ENCODE data around the gene C1QL3.

Gene C1QL3

GRCh38 chr10:16521311-16522016, at the start of gene C1QL3:
Gene C1QL3 (minus strand): TSS chr10:16521879. CDS start chr10:16521065, 814 bp downstream.
- peak in 1 of 2 donors; percentile 17 for DNase-seq (ENCODE audit: low read depth in 2 of 2)

GRCh38 chr10:16570731-16571130, 49.1 kb upstream of the C1QL3 start:
- DNase-seq (ENCODE audit: low read depth in 2 of 2), result no peak

- no peak for DNase-seq (ENCODE audit: low read depth in 2 of 2)
Observed at GRCh38 chr10:16566202-16566805, 44.6 kb upstream of the C1QL3 start.

DNA sequence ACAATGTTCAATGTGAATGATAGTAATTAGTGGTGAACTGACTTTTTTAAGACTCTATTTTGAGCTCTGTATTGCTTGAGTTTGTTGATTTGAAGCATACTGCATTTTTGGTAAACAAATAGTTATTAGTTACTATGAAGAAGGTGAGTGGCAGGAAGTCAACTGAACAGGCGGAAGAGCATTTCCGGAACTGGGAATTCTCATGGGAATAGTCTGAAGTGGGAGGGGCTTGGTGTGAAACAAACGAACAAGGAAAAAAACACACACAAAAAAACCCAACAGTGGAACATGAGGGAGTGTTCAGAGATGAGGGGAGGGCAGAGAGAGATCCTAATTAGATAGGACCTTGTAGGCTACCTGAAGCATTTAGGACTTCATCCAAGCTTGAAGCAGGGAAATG, 43.9 kb upstream of the C1QL3 start:
- no peak for DNase-seq (ENCODE audit: low read depth in 2 of 2)

DNA sequence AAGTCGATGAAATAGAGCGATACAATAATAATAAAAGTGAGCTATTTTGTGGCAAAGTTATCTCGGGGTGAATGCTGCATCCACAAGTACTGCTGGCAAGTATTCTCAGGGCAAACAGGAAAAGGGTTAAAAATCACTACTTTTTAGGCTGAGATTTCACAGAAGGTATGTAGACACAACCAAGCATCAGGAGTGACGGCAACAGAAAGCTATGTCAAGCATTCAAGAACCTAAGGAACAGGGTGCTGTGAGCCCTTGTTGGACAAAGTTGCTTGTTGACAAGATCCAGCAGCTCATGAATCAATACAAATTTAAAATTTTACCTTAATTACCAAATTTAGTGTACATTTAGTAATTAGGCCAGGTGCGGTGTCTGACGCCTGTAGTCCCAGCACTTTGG, 41.2 kb upstream of the C1QL3 start:
- DNase-seq (ENCODE audit: low read depth in 2 of 2), result no peak

DNA sequence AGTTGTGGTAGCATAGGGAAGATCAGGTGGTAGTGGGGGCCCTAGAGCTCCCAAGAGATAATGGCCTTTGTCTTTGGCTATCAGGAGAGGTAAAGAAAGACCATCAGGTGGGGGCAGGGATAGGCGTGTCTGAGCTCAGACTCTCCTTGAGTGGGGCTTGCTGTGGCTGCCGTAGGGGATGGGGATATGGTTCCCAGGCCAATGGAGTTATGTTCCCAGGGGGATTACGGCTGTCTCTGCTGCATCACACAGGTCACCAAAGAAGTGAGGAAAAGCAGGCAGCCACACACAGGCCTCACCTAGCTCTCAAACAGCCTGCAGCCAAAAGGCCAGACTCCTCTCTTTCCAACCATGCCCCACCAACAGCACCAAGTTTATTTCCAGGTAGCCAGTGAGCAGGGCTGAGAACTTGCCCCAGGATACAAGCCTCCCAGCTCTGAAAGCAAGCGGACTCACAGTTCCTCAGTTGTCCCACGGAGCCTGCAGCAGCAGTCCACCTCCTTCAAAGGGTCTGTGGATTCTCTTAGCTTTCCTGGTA, 37.6 kb upstream of the C1QL3 start:
- DNase-seq (ENCODE audit: low read depth in 2 of 2), result no peak

- no peak for DNase-seq (ENCODE audit: low read depth in 2 of 2)
Observed at GRCh38 chr10:16547973-16548372, 26.3 kb upstream of the C1QL3 start.

DNA sequence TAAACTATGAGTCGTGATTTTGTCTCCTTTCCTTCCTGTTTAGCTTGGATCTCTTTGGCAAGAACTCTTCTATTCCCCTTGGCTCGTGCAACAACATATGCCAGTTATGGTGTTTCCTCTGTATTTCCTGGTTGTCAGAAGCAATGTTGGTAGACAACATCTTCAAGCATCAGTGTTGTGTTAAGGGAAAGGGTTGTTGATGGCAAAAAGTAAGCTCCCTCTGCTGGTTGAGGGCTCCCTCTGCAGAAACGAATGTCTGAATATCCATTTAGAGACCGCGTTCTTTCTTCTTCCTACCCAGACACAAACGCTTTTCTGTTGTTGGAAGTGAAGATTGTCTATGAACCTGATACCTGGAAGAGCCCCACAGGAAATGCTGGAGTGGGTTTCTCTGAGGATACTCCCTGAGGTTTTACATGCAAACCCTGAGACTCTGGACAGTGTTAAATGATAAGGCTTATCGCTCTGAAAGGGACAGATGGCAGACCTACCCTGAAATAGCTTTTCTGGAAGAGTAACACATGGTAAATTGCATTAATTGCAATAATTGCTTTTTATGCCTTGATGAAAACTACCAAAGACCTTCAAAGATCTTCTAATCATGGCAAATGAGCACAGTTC, 23.5 kb upstream of the C1QL3 start:
- DNase-seq (ENCODE audit: low read depth in 2 of 2), result no peak

- DNase-seq (ENCODE audit: low read depth in 2 of 2), result no peak
Observed at GRCh38 chr10:16544591-16544990, 22.9 kb upstream of the C1QL3 start.

DNA sequence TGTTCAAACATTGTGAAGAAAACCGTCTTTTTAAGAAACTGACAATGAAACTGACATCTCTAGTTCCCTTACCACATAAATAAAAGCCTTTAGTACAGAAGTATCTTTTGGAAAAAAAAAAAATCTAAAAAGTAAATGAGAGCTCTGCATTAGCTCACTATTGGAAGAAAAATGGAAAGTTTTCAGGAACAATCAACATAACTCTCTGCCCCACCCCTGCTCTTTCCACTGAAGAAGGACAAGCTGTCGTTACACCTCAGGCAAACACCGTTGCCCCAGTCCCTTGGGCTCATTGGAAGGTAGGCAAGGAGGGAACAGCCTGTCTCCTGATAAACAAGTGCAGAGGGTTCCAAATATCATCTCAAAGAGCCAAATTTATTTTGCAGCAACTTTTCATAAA, 22.4 kb upstream of the C1QL3 start:
- no peak for DNase-seq (ENCODE audit: low read depth in 2 of 2)

DNA sequence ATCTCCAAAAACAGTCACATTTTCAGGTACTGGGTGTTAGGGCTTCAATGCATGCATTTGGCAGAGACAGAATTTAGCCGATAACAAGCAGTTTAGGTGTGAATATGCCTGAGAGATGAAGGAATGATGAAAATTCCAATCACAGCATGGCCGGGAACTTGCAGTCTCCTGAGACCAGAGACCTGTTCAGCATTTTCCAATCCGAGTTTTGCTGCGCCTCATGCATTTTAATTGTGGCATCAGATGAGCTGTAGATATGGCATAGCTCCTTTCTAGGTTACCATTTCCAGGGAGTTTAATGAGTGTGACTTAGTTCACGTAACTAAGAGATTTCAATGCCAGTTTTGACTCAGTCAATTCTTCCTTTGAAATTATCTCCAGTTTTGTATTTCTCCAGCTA, 14.5 kb upstream of the C1QL3 start:
- DNase-seq (ENCODE audit: low read depth in 2 of 2), result no peak

GRCh38 chr10:16529853-16530252, 8.2 kb upstream of the C1QL3 start:
- DNase-seq (ENCODE audit: low read depth in 2 of 2), result no peak

DNA sequence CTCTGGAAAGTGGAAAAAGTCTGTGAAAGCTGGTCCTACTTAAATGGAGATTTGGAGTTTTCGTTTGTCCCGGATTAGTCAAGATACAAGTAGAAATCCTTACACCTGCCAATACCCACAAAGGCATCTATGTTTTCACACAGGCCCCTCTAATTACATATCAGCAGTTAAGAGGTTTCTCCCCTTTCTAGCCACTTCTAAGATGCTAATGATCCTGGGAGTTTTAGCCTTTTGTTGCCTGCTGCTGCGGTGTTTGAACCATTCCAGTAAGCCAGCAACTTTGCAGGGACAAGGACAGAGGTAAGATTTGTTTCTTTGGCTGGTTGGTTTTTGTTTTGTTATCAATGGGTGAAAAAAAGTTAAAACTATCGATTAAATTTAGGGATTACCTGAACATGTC, 5.8 kb upstream of the C1QL3 start:
- no peak for DNase-seq (ENCODE audit: low read depth in 2 of 2)

DNA sequence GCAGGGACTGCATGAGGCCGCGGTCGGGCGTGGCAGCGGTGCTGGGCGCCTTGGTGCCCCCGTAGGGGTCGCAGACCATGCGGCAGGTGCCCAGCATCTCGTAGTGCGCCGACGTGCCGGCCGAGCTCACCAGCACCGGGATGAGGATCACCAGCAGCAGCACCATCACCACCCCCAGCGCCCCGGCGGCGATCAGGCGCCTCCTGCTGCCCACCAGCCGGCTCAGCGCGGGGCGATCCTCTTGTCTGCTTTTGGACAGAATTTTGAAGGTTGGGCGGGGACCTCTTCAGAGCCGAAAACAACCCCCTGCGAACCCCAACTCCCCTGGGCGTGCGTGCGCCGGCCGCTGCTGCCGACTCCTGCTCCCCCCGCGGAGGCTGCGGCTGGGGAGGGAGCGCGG, 779 bp downstream of the C1QL3 start:
- DNase-seq (ENCODE audit: low read depth in 2 of 2), result peak in 1 of 2 donors; percentile 20

DNA sequence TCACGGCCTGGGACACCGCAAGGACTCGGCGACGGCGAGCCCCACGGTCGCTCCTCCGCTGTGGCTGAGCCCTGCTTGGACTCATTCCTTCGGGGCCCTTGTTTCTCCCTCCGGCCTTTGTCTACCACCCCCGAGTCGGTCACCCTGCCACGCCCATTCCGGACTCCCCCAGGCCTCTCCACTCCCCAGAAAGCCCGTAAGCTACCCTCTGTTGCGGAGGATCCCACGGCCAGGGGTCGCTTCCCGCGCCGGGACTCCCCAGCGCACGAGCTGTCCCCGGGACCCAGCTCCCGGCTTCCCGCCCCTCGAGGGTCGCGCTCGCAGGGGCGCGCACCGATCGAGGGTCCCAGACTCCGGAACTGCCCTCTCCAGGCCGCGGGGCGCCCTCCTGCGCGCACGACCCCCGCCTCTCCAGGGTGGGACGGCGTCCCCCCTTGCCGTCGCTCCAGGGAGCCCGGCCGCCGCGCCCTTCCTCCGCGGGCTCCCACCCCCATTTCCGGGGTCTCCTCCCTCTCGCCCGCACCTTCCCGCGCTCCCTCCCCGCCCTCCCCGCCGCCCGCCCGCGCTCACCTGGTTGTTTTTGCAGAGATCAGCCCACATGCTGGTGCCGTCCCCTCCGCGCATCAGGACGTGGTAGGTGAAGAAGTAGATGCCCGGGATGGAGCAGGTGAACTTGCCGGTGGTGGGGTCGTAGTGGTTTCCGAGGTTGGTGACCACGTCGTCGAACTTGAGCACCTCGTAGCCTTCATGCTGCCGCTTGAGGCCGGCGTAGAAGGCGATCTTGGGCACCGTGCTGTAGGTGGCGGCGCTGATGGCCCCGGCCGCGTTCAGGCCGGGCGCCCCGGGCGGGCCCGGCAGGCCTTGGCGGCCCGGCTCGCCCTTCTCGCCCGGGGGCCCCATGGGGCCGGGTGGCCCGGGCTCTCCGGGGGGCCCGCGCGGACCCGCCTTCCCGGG, 1.5 kb downstream of the C1QL3 start:
- DNase-seq (ENCODE audit: low read depth in 2 of 2), result peak in 1 of 2 donors; percentile 3

- DNase-seq (ENCODE audit: low read depth in 2 of 2), result no peak
Observed at GRCh38 chr10:16519250-16519907, 2.3 kb downstream of the C1QL3 start.

DNA sequence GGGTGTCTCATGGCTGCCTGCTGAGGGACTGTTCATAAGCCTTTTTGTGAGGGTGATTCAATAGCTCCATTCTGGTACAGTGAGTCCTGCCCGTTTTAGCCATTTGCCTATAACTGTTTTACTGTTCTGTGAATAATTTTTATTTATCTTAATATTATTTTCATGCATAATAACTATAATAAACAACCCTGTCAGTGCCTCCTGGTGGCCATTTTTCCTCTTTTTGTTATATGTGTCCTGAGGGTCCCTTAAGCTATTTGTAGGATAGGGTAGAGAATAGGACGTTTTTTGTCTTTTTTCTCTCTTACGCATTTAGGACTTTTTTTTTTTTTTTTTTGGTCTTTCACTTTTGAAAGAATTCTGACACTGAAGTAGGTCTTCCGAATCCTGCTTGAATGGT, 2.9 kb downstream of the C1QL3 start:
- no peak for DNase-seq (ENCODE audit: low read depth in 2 of 2)

DNA sequence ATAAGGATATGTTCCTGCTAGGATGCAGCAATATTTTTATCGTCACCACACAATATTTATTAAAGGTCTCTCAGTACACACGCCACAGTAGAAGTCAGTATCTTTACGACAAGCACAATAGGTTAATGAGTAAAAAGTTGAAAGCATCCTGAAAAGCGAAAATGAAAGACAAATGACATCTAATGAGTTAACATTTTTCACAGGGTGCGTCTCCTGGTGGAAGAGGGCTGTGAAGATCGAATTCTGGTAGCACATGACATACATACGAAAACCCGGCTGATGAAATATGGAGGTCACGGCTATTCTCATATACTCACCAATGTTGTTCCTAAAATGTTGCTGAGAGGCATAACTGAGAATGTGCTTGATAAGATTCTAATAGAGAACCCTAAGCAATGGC, 10.8 kb downstream of the C1QL3 start:
- DNase-seq (ENCODE audit: low read depth in 2 of 2), result no peak

DNA sequence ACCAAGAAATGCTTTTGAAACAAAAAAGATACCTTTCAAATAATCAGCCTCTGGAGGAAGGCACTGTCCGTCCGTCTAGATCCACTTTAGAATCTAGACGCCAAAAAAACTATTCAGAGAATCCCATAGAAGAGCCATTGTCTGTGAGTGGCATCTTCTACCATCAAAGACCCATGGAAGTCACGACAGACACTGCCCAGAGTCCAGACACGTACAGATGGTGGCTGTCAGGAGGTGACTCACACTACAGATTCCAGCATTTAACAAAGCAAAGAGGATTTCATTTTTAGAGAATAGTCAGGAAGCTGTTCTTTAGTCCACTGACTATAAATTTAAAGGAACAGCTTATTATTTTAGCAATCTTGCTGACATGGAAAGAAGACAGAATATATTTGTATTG, 11.7 kb downstream of the C1QL3 start:
- DNase-seq (ENCODE audit: low read depth in 2 of 2), result no peak

DNA sequence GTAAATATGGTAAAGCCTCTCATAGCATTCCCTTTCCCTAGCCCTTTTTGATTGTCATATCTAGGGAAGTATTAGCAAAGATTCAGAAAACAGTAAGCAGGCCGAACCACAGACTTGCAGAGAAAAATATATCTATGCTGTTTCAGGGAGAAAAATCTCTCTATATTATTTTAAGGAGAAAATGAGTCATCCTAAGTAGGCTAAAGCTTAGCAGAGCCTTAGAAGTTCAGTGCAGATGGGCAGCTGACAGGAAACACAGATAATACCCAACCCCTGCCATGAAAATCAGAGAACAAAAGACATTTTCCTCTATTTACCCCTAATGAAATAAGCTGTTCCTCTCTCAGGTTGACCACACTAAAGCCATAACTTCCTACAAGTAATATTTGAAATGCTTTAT, 16.5 kb downstream of the C1QL3 start:
- no peak for DNase-seq (ENCODE audit: low read depth in 2 of 2)

DNA sequence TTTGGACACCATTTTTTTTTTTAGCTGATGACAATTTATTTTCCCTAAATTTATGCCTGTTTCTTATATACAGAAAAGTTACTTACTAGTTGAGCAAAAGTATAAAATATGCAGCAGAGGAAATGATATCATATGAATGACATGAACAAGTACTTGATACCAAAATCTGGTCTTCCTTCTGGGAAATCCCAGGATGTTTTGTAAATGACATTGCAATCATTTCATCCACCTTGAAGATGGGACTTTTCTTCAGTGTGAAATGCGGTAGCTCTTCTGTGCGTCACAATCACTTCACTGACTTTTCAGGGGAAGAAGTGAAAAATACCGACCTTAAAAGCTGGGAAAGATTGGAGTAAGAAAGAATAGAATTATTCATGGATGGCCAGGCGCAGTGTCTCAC, 23.8 kb downstream of the C1QL3 start:
- no peak for DNase-seq (ENCODE audit: low read depth in 2 of 2)
